GM12891 (cell line): ENCODE data around the gene LAMA2.

Experiments used
- PAX5 ChIP-seq: IDR thresholded peaks from 2 replicates; pipeline ENCODE4 v1.6.1; 2011; ENCODE audit warnings: low read length, moderate library complexity, mild to moderate bottlenecking; ENCODE audit not compliant: insufficient read depth, severe bottlenecking
- POLR2A ChIP-seq: IDR thresholded peaks from 2 replicates; pipeline ENCODE4 v1.6.1; 2011; ENCODE audit warnings: low read depth, low read length, control low read depth
- POLR2AphosphoS5 ChIP-seq: IDR thresholded peaks from 2 replicates; pipeline ENCODE4 v1.6.1; 2011; ENCODE audit warnings: low read depth, low read length, control low read depth
- TAF1 ChIP-seq: IDR thresholded peaks from 2 replicates; pipeline ENCODE4 v1.6.1; 2011; ENCODE audit warnings: low read depth, low read length, control low read depth

- no peak for TF ChIP-seq POLR2A
- no peak for TF ChIP-seq PAX5
- TF ChIP-seq TAF1, result no peak
- TF ChIP-seq POLR2AphosphoS5, result no peak
Measured at GRCh38 chr6:129307845-129308244, 424.9 kb downstream of the LAMA2 start.
